Activated naive CD4-positive, alpha-beta T cell treated with anti-CD3 and anti-CD28 coated beads for 36 hours (primary cell): ENCODE data around the gene NID1. TPM values are rescaled to one million over a fixed set of nuclear protein-coding genes. Genes with fewer than 3 reads are reported as not detected.
"Not testable (repeated sequence)": the region's sequence is repeated elsewhere in the genome, so short reads cannot be mapped to it uniquely, and the experiment has no call there.

Source experiments
- CTCF ChIA-PET: fragments of 350-600 bp; sonication (Branson Sonifier 250); formaldehyde crosslinking; loops from one replicate; lab custom pipeline; 2021; ENCODE audit warnings: antibody characterized with exemption; lab: Charles Lee
- DNase-seq: peaks from one replicate; pipeline ENCODE4 v3.0.0-alpha.2; 2020
- H3K27ac Mint-ChIP-seq: one replicate; pipeline ENCODE4 v1.8.0; 2021; ENCODE audit warnings: mild to moderate bottlenecking, mixed read lengths
- H3K27me3 Mint-ChIP-seq: one replicate; pipeline ENCODE4 v1.8.0; 2021; ENCODE audit warnings: low read depth, mixed read lengths
- H3K36me3 Mint-ChIP-seq: one replicate; pipeline ENCODE4 v1.8.0; 2021; ENCODE audit warnings: low read depth, mixed read lengths
- H3K4me1 Mint-ChIP-seq: one replicate; pipeline ENCODE4 v1.8.0; 2021; ENCODE audit warnings: low read depth, mixed read lengths
- H3K4me3 Mint-ChIP-seq: one replicate; pipeline ENCODE4 v1.8.0; 2021; ENCODE audit warnings: mild to moderate bottlenecking, moderate library complexity, mixed read lengths
- H3K9me3 Mint-ChIP-seq: one replicate; pipeline ENCODE4 v1.8.0; 2021; ENCODE audit warnings: mixed read lengths
- intact Hi-C: fragments of 100-400 bp; cut with micrococcal nuclease; formaldehyde crosslinking; loops from one replicate; pipeline ENCODE4 v1.15.1; 2023
- total RNA-seq, 2 experiments: library from RNA; stranded (reverse); gene quantifications; one replicate each; pipeline ENCODE4 v1.2.3, GENCODE V29; 2021

NID1 gene
- total RNA-seq, 2 experiments from 2014 or later = 0.10 TPM; not detected in 1

- H3K9me3 Mint-ChIP-seq, H3K27me3 Mint-ChIP-seq, CTCF ChIA-PET, DNase-seq, H3K36me3 Mint-ChIP-seq, H3K4me1 Mint-ChIP-seq, H3K27ac Mint-ChIP-seq, H3K4me3 Mint-ChIP-seq: not testable (repeated sequence)
- intact Hi-C loops = loop anchor here (5.0 kb wide), 1 partner anchor 49 kb away; no protein-coding TSS in a partner anchor
These were observed 98.8 kb downstream of the NID1 start for GRCh38 chr1:235966134-235966533.

- no peaks in the 10 kb centered on the region for H3K27me3 Mint-ChIP-seq
- no peak overlapping the region for H3K27ac Mint-ChIP-seq
- H3K4me3 Mint-ChIP-seq = no peak overlapping the region
- intact Hi-C loops = no loop called here
- peaks cover 3% of the 10 kb centered on the region for H3K9me3 Mint-ChIP-seq
- H3K4me1 Mint-ChIP-seq = peaks cover 11% of the 10 kb centered on the region
- CTCF ChIA-PET = no interaction called here
- H3K36me3 Mint-ChIP-seq = no peaks in the 10 kb centered on the region
- no peak for DNase-seq
These were observed 104.1 kb downstream of the NID1 start for GRCh38 chr1:235960809-235961208.

GRCh38 chr1:235958021-235958420 is 106.9 kb downstream of the NID1 start:
- no peak for DNase-seq
- Mint-ChIP-seq H3K27ac (no peak overlapping the region), H3K36me3 (no peaks in the 10 kb centered on the region), H3K4me3 (no peak overlapping the region), H3K9me3 (no peaks in the 10 kb centered on the region), H3K4me1 (peaks cover 28% of the 10 kb centered on the region), H3K27me3 (no peaks in the 10 kb centered on the region)
- CTCF ChIA-PET = interaction anchor here (5.2 kb wide), 1 partner anchor 13 kb away, joined by 36 read pairs; no protein-coding TSS in a partner anchor
- intact Hi-C loops = no loop called here

DNA sequence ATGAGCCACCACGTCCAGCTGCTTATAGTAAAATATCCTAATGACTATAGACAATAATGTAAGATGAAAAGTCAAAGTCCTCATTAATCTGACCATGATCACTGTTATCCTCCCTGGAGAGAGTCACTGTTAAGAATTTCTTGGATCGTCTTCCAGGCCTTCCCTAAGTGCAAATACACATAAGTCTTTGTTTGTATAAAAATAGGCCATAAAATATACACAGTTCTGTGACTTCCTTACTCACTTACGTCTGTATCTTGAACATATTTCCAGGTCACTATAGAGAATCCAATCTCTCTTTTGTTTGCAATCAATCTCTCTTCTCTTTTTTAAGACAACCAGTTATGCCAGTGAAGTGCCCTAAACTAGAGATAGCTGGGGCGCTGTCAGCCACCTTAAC is 109.1 kb downstream of the NID1 start:
- intact Hi-C loops = no loop called here
- Mint-ChIP-seq H3K27ac (no peak overlapping the region), H3K4me1 (peaks cover 38% of the 10 kb centered on the region), H3K36me3 (no peaks in the 10 kb centered on the region), H3K4me3 (no peak overlapping the region), H3K9me3 (no peaks in the 10 kb centered on the region), H3K27me3 (no peaks in the 10 kb centered on the region)
- no peak for DNase-seq
- CTCF ChIA-PET = interaction anchor here (0.9 to 5.2 kb wide), 2 partner anchors 16 to 19 kb away, joined by 6 to 36 read pairs; no protein-coding TSS in a partner anchor

DNA sequence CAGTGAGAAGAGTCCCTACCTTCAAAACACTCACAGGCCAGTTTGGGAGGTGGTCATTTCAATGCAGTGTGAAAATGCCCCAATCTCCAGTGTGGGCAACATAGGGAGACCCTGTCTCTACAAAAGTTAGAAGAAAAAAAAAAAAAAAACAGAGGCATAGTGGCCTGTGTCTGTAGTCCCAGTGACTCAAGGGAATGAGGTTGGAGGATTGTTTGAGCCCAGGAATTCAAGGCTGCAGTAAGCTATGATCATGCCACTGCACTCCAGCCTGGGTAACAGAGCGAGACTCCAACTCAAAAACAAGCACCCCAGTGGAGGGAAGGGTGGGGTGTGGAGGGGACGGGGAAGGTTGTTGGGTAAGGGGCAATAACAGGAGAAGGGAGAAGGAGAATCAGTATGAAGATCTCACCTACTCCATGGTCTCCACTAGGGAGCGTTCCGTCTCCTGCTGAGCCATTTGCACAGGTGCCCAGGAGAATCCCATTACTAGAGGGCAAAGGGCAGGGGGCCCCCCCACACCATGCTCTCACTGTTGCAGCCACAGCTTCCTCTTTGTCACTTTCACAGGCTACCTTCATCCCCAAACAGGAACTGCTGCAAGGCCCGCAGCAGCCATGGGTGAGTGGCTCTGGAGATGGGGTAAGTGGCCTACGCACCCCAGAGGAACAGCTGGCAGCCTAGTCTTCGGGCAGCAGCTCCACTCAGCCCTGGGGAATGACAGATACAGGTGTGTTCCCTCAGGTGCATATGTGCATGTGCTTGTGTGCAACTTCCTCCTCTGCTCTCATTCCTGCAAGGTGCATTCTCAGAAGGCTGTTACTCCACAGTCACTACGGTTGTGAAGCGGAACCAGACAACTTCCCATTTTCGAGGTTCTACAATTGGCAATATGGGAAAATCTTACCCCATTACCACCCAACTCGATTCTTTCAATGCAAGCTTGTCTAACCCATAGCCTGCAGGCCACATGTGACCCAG is 110.3 kb downstream of the NID1 start:
- Mint-ChIP-seq H3K9me3 (no peaks in the 10 kb centered on the region), H3K4me3 (no peak overlapping the region)

DNA sequence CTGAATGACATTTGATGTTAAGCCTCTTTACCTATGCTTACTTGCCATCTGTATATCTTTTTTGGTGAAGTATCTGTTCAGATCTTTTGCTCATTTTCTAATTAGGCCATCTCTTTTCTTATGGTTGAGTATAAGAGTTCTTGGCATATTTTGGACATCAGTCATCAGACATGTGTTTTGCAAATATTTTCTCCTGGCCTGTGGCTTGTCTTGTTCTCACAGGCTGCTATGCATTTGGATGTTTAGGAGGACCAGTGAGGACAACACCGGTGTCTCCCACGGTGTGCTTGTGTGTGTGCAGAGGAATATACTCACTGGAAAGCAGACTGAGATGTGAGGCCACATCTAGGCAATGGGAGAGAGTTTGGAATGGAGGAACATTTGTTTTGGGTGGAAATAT is 111.1 kb downstream of the NID1 start:
- intact Hi-C loops = loop anchor here (1.0 to 2.0 kb wide), 8 partner anchors 18 to 256 kb away; no protein-coding TSS in a partner anchor
- CTCF ChIA-PET = interaction anchor here (0.6 to 1.5 kb wide), 6 partner anchors 18 to 97 kb away, joined by 3 to 8 read pairs (median 4); partner anchors contain the start of gene LYST

More for the DNA sequence above, 110.3 kb downstream of the NID1 start:
- CTCF ChIA-PET = interaction anchor here (0.7 to 1.5 kb wide), 7 partner anchors 17 to 97 kb away, joined by 3 to 8 read pairs (median 5); partner anchors contain the start of gene LYST
- intact Hi-C loops = no loop called here
- H3K27me3 Mint-ChIP-seq = no peaks in the 10 kb centered on the region
- peaks cover 38% of the 10 kb centered on the region for H3K4me1 Mint-ChIP-seq
- DNase-seq = peak; percentile 73
- no peaks in the 10 kb centered on the region for H3K36me3 Mint-ChIP-seq
- no peak overlapping the region for H3K27ac Mint-ChIP-seq

DNA sequence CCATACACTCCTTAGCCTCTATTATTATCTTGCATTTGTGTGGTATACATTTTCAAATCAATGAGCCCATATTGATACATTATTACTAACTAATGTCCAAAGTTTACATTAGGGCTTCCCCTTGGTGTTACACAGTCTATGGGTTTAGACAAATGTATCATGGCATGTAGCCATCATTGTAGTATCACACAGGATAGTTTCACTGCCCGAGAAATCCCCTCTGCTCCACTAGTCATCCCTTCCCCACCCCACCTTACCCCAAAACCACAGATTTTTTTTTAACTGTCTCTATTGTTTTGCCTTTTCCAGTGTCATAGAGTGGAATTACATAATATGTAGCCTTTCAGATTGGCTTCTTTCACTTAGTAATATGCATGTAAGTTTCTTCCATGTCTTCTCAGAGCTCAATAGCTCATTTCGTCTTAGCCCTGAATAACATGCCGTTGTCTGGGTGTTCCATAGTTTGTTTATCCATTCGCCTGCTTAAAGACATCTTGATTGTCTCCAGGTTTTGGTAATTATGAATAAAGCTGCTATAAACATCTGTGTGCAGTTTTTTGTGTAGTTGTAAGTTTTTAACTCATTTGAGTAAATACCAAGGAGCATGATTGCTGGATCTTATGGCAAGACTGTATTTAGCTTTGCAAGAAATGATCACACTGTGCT is 111.8 kb downstream of the NID1 start:
- intact Hi-C loops = loop anchor here (1.0 to 2.0 kb wide), 8 partner anchors 18 to 256 kb away; no protein-coding TSS in a partner anchor
- H3K4me3 Mint-ChIP-seq = no peak overlapping the region
- CTCF ChIA-PET = interaction anchor here (0.6 to 1.5 kb wide), 6 partner anchors 19 to 88 kb away, joined by 3 to 8 read pairs (median 4); no protein-coding TSS in a partner anchor
- peaks cover 38% of the 10 kb centered on the region for H3K4me1 Mint-ChIP-seq
- no peak overlapping the region for H3K27ac Mint-ChIP-seq
- H3K9me3 Mint-ChIP-seq = no peaks in the 10 kb centered on the region
- H3K27me3 Mint-ChIP-seq = no peaks in the 10 kb centered on the region
- DNase-seq = peak; percentile 60
- H3K36me3 Mint-ChIP-seq = no peaks in the 10 kb centered on the region

More for the DNA sequence above, 111.1 kb downstream of the NID1 start:
- Mint-ChIP-seq H3K4me3 (no peak overlapping the region), H3K36me3 (no peaks in the 10 kb centered on the region), H3K9me3 (no peaks in the 10 kb centered on the region), H3K27me3 (no peaks in the 10 kb centered on the region), H3K4me1 (peaks cover 38% of the 10 kb centered on the region), H3K27ac (no peak overlapping the region)
- no peak for DNase-seq

- Mint-ChIP-seq H3K27me3 (no peaks in the 10 kb centered on the region), H3K4me3 (no peak overlapping the region), H3K4me1 (peaks cover 38% of the 10 kb centered on the region), H3K27ac (no peak overlapping the region), H3K36me3 (no peaks in the 10 kb centered on the region), H3K9me3 (no peaks in the 10 kb centered on the region)
- CTCF ChIA-PET = interaction anchor here (0.5 to 0.7 kb wide), 3 partner anchors 13 to 43 kb away, joined by 3 read pairs; no protein-coding TSS in a partner anchor
- intact Hi-C loops = loop anchor here (2.0 kb wide), 1 partner anchor 95 kb away; no protein-coding TSS in a partner anchor
- no peak for DNase-seq
These were observed 113.2 kb downstream of the NID1 start for GRCh38 chr1:235951661-235952060.

DNA sequence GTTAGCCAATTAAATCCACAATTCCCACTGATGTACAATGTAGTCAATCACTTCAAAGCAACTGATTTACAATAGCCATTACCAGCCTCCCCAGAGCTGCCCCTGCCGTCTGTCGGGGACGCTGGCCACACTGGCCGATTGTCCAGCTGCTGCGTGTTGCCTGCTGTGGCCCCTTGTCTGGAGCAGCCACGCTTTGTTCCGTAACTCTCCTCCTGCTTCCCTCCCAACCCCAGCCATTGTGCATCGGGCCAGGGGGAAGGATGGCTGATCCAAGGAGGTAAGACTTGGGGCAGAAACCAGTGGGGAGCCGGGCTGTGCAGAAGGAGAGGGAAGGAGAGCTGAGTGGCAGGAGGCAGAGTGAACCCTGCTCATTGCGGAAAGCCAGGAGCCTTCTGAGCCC is 114.6 kb downstream of the NID1 start:
- intact Hi-C loops = no loop called here
- peaks cover 32% of the 10 kb centered on the region for H3K4me1 Mint-ChIP-seq
- CTCF ChIA-PET = interaction anchor here (1.2 kb wide), 1 partner anchor 21 kb away, joined by 3 read pairs; no protein-coding TSS in a partner anchor
- H3K4me3 Mint-ChIP-seq = no peak overlapping the region
- no peaks in the 10 kb centered on the region for H3K36me3 Mint-ChIP-seq
- H3K9me3 Mint-ChIP-seq = no peaks in the 10 kb centered on the region
- no peak overlapping the region for H3K27ac Mint-ChIP-seq
- no peaks in the 10 kb centered on the region for H3K27me3 Mint-ChIP-seq
- no peak for DNase-seq

- H3K36me3 Mint-ChIP-seq = no peaks in the 10 kb centered on the region
These were observed 116.0 kb downstream of the NID1 start for GRCh38 chr1:235948774-235949427.

DNA sequence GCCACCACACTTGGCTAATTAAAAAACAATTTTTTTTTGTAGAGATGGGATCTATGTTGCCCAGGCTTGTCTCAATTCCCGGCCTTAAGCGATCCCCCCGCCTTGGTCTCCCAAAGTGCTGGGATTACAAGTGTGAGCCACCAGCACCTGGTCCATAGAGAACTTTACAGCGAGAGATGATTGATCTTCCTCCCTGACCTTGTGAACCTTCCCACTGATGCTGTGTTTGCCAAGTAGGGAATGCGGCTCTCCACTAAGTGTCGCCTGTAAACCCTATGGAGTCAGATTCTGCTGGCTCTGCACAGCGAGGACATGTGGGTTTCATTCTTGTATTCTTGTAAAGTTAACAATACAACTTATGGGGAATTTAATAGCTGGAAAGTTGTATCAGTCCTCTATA is 116.9 kb downstream of the NID1 start:
- no peaks in the 10 kb centered on the region for H3K27me3 Mint-ChIP-seq
- no peak overlapping the region for H3K27ac Mint-ChIP-seq
- no peaks in the 10 kb centered on the region for H3K36me3 Mint-ChIP-seq
- H3K4me3 Mint-ChIP-seq = no peak overlapping the region
- intact Hi-C loops = no loop called here
- H3K4me1 Mint-ChIP-seq = peaks cover 9% of the 10 kb centered on the region
- CTCF ChIA-PET = interaction anchor here (1.2 kb wide), 1 partner anchor 51 kb away, joined by 4 read pairs; no protein-coding TSS in a partner anchor
- DNase-seq = no peak
- no peaks in the 10 kb centered on the region for H3K9me3 Mint-ChIP-seq

More at GRCh38 chr1:235948774-235949427, 116.0 kb downstream of the NID1 start:
- DNase-seq = no peak
- CTCF ChIA-PET = interaction anchor here (0.6 to 1.2 kb wide), 2 partner anchors 50 to 143 kb away, joined by 3 to 4 read pairs; no protein-coding TSS in a partner anchor
- H3K4me3 Mint-ChIP-seq = no peak overlapping the region
- no peak overlapping the region for H3K27ac Mint-ChIP-seq
- H3K27me3 Mint-ChIP-seq = no peaks in the 10 kb centered on the region
- intact Hi-C loops = no loop called here
- peaks cover 19% of the 10 kb centered on the region for H3K4me1 Mint-ChIP-seq
- no peaks in the 10 kb centered on the region for H3K9me3 Mint-ChIP-seq
